ENCODE results near the gene MRC1.
A peak's percentile ranks its signal among the peaks of the same experiment; 100 is the strongest.

Gene MRC1

GRCh38 chr10:17904564-17904963, 95.4 kb downstream of the MRC1 start:
- TF ChIP-seq FOXM1 (IDR thresholded peaks at IDR 0.05; ENCODE audit: borderline replicate concordance, low read depth), result no peak
- TF ChIP-seq RAD21 (IDR thresholded peaks at IDR 0.05; ENCODE audit: low read depth), result no peak
- TF ChIP-seq ZBTB7A (IDR thresholded peaks at IDR 0.05; ENCODE audit: low read depth), result no peak
- TF ChIP-seq TEAD4 (IDR thresholded peaks at IDR 0.05), result no peak
- TF ChIP-seq MAX (IDR thresholded peaks at IDR 0.05), result no peak
- no peak for TF ChIP-seq EGR1 (IDR thresholded peaks at IDR 0.05)
- TF ChIP-seq USF1 (IDR thresholded peaks at IDR 0.05), result no peak
- TF ChIP-seq TAF1 (IDR thresholded peaks at IDR 0.05; ENCODE audit: low read depth), result no peak
- TF ChIP-seq NFIC (IDR thresholded peaks at IDR 0.05), result no peak
- no peak for TF ChIP-seq CEBPB (IDR thresholded peaks at IDR 0.05)
- TF ChIP-seq TCF12 (IDR thresholded peaks at IDR 0.05; ENCODE audit: low read depth), result no peak
- TF ChIP-seq YY1 (IDR thresholded peaks at IDR 0.05; ENCODE audit: low read depth), result no peak

GRCh38 chr10:17905491-17905890, 96.3 kb downstream of the MRC1 start:
- TF ChIP-seq EGR1 (IDR thresholded peaks at IDR 0.05) (no peak), TEAD4 (IDR thresholded peaks at IDR 0.05) (no peak), TCF12 (IDR thresholded peaks at IDR 0.05; ENCODE audit: low read depth) (no peak), YY1 (IDR thresholded peaks at IDR 0.05; ENCODE audit: low read depth) (no peak), NFIC (IDR thresholded peaks at IDR 0.05) (no peak), USF1 (IDR thresholded peaks at IDR 0.05) (no peak), EP300 (IDR thresholded peaks at IDR 0.05; ENCODE audit: borderline replicate concordance) (no peak), ZBTB7A (IDR thresholded peaks at IDR 0.05; ENCODE audit: low read depth) (no peak), RAD21 (IDR thresholded peaks at IDR 0.05; ENCODE audit: low read depth) (no peak), TAF1 (IDR thresholded peaks at IDR 0.05; ENCODE audit: low read depth) (no peak), MAX (IDR thresholded peaks at IDR 0.05) (no peak), CREB1 (IDR thresholded peaks at IDR 0.05; ENCODE audit: low read depth) (no peak)
- TF ChIP-seq, protein P1, sequence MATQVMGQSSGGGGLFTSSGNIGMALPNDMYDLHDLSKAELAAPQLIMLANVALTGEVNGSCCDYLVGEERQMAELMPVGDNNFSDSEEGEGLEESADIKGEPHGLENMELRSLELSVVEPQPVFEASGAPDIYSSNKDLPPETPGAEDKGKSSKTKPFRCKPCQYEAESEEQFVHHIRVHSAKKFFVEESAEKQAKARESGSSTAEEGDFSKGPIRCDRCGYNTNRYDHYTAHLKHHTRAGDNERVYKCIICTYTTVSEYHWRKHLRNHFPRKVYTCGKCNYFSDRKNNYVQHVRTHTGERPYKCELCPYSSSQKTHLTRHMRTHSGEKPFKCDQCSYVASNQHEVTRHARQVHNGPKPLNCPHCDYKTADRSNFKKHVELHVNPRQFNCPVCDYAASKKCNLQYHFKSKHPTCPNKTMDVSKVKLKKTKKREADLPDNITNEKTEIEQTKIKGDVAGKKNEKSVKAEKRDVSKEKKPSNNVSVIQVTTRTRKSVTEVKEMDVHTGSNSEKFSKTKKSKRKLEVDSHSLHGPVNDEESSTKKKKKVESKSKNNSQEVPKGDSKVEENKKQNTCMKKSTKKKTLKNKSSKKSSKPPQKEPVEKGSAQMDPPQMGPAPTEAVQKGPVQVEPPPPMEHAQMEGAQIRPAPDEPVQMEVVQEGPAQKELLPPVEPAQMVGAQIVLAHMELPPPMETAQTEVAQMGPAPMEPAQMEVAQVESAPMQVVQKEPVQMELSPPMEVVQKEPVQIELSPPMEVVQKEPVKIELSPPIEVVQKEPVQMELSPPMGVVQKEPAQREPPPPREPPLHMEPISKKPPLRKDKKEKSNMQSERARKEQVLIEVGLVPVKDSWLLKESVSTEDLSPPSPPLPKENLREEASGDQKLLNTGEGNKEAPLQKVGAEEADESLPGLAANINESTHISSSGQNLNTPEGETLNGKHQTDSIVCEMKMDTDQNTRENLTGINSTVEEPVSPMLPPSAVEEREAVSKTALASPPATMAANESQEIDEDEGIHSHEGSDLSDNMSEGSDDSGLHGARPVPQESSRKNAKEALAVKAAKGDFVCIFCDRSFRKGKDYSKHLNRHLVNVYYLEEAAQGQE (IDR thresholded peaks at IDR 0.05; ENCODE audit: low read depth), result no peak

GRCh38 chr10:17906002-17906401, 96.9 kb downstream of the MRC1 start:
- TF ChIP-seq EGR1 (IDR thresholded peaks at IDR 0.05) (no peak), CEBPB (IDR thresholded peaks at IDR 0.05) (no peak), TEAD4 (IDR thresholded peaks at IDR 0.05) (no peak), USF1 (IDR thresholded peaks at IDR 0.05) (no peak), MAX (IDR thresholded peaks at IDR 0.05) (no peak), TAF1 (IDR thresholded peaks at IDR 0.05; ENCODE audit: low read depth) (no peak), ZBTB7A (IDR thresholded peaks at IDR 0.05; ENCODE audit: low read depth) (no peak), EP300 (IDR thresholded peaks at IDR 0.05; ENCODE audit: borderline replicate concordance) (no peak)

- TF ChIP-seq USF1 (IDR thresholded peaks at IDR 0.05) (no peak), MAX (IDR thresholded peaks at IDR 0.05) (no peak), YY1 (IDR thresholded peaks at IDR 0.05; ENCODE audit: low read depth) (no peak), CEBPB (IDR thresholded peaks at IDR 0.05) (no peak), EGR1 (IDR thresholded peaks at IDR 0.05) (no peak), ZBTB7A (IDR thresholded peaks at IDR 0.05; ENCODE audit: low read depth) (no peak), EP300 (IDR thresholded peaks at IDR 0.05; ENCODE audit: borderline replicate concordance) (no peak), TAF1 (IDR thresholded peaks at IDR 0.05; ENCODE audit: low read depth) (no peak)
- TF ChIP-seq, protein P1 (IDR thresholded peaks at IDR 0.05; ENCODE audit: low read depth), result no peak
Observed at GRCh38 chr10:17907641-17908040, 98.5 kb downstream of the MRC1 start.

- TF ChIP-seq NFIC (IDR thresholded peaks at IDR 0.05), result no peak
- TF ChIP-seq RAD21 (IDR thresholded peaks at IDR 0.05; ENCODE audit: low read depth), result peak; percentile 36
Observed at GRCh38 chr10:17910125-17910789, 101.1 kb downstream of the MRC1 start.
